Pancreas (tissue), 10 donors: ENCODE results near the gene GRK5. TPM values are rescaled to one million over a fixed set of nuclear protein-coding genes. Genes with fewer than 3 reads are reported as not detected.
"Not testable (repeated sequence)": the region's sequence is repeated elsewhere in the genome, so short reads cannot be mapped to it uniquely, and the experiment has no call there.

ENCODE experiments used
- ATAC-seq, 4 donors: fragments of 200-7000 bp; cut with Tn5 transposase; one replicate each; pipeline versions ENCODE4 v1.8.0 to v1.9.1; 2020; ENCODE audit warnings: mild to moderate bottlenecking in 4 of 4, moderate library complexity in 4 of 4
- DNase-seq, 6 donors: peaks; one replicate each; pipeline ENCODE4 v3.0.0-alpha.2; 2020
- FAIRE-seq: peaks from 2 replicates; lab custom pipeline; 2012; peaks lifted over from hg19 to GRCh38; lab: Jason Lieb, UNC
- H3K27ac ChIP-seq, 4 donors: fragments of 200-600 bp; sonication (generic); 1 replicate in 3 of 4; 2 replicates in 1 of 4; pipeline versions ENCODE4 v1.5.0 to v1.8.0; 2020
- H3K27me3 ChIP-seq, 4 donors: fragments of 200-600 bp; one replicate each; pipeline ENCODE4 v1.8.0; 2021
- H3K36me3 ChIP-seq, 3 donors: fragments of 200-600 bp; sonication (generic) in 1 of 3; one replicate each; pipeline versions ENCODE4 v1.5.0 to v1.8.0; 2020 to 2021
- H3K4me1 ChIP-seq, 3 donors: fragments of 200-600 bp; one replicate each; pipeline ENCODE4 v1.8.0; 2021
- H3K4me3 ChIP-seq, 4 donors: fragments of 200-600 bp; sonication (generic) in 2 of 4; one replicate each; pipeline versions ENCODE4 v1.5.0 to v1.8.0; 2020 to 2021
- H3K9me3 ChIP-seq, 4 donors: fragments of 200-600 bp; one replicate each; pipeline ENCODE4 v1.8.0; 2021
- CTCF ChIP-seq, 4 donors: fragments of 200-600 bp; sonication (generic) in 3 of 4; IDR thresholded peaks; one replicate each; pipeline versions ENCODE4 v1.5.0 to v1.8.0; 2021; ENCODE audit warnings: antibody characterized with exemption in 4 of 4
- WGBS, 2 donors: extraction: QIAGEN DNeasy Blood & Tissue Kit; methylation state at CpG; one replicate each; pipeline ENCODE4 v1.1.7; 2013; 5-methylcytosine and 5-hydroxymethylcytosine counted together
- intact Hi-C, 3 donors: fragments of 100-400 bp; cut with DNase I; formaldehyde crosslinking; loops; one replicate each; pipeline versions ENCODE4 v1.11.1 to v1.14.2; 2022
- polyA plus RNA-seq, 2 donors: library from polyadenylated mRNA; stranded (reverse); fragments of 200-250 nt; gene quantifications; one replicate each; pipeline ENCODE4 v1.2.3, GENCODE V29; 2013
- total RNA-seq, 6 donors: library from RNA; stranded (reverse); fragmentation: NEBNext Ultra II Directional in 4 of 6; extraction: Animal tissue kit (Norgen Biotek cat#: 25700) in 4 of 6; gene quantifications; one replicate each; pipeline versions ENCODE4 v1.2.1 to v1.2.4, GENCODE V29; 2021 to 2023
- donor health status: healthy with polysubstance abuse.
- donor health status: DM: no; HTN: no; CAD: no; lungs with moderate emphysema.
- donor health status: DM: no; HTN: no; CAD: no.
- donor health status: control.
- donor health status: control.
- donor health status: Bipolar disorder and iron deficiency.
- donor health status: DM: yes; HTN: yes; CAD: no.
- donor health status: DM: no; HTN: no; CAD: no.
- donor health status: DM: no; HTN: no; CAD: no.
- donor health status: DM: yes; HTN: yes; CAD: no.

Gene GRK5
- total and polyA plus RNA-seq, 8 donors, result 1.4 to 6.0 (median 2.5) TPM

GRCh38 chr10:119461380-119461779, 254.0 kb downstream of the GRK5 start:
- no peak for TF ChIP-seq CTCF (IDR thresholded peaks at IDR 0.05)
- no peaks in the 10 kb centered on the region for H3K36me3 ChIP-seq
- no peaks in the 10 kb centered on the region for H3K4me1 ChIP-seq
- H3K27ac ChIP-seq, result no peak overlapping the region
- H3K4me3 ChIP-seq, result no peak overlapping the region
- DNase-seq (no peak), FAIRE-seq (no peak), ATAC-seq (peak in 1 of 4 donors; percentile 27)
- no peaks in the 10 kb centered on the region for H3K27me3 ChIP-seq
- 95 to 97% methylated on average over 3 of the region's 3 CpGs for WGBS, 2 donors
- intact Hi-C loops, result no loop called here
- no peaks in the 10 kb centered on the region for H3K9me3 ChIP-seq

- H3K27me3 ChIP-seq, result no peaks in the 10 kb centered on the region
- WGBS, 2 donors, result 80 to 84% methylated on average over 2 of the region's 2 CpGs
- H3K36me3 ChIP-seq, result no peaks in the 10 kb centered on the region
- DNase-seq, result no peak
- no peaks in the 10 kb centered on the region for H3K4me1 ChIP-seq
- H3K9me3 ChIP-seq, result no peaks in the 10 kb centered on the region
- H3K27ac ChIP-seq, result no peak overlapping the region
- H3K4me3 ChIP-seq, result no peak overlapping the region
- intact Hi-C loops, result no loop called here
- no peak for FAIRE-seq
- TF ChIP-seq CTCF (IDR thresholded peaks at IDR 0.05), result no peak
- no peak for ATAC-seq
These were observed 254.6 kb downstream of the GRK5 start for GRCh38 chr10:119461923-119462322.

GRCh38 chr10:119462773-119463172, 255.4 kb downstream of the GRK5 start:
- no peak for TF ChIP-seq CTCF (IDR thresholded peaks at IDR 0.05)
- Histone ChIP-seq H3K9me3 (no peaks in the 10 kb centered on the region), H3K27me3 (no peaks in the 10 kb centered on the region), H3K4me1 (no peaks in the 10 kb centered on the region), H3K27ac (no peak overlapping the region), H3K36me3 (no peaks in the 10 kb centered on the region), H3K4me3 (no peak overlapping the region)
- DNase-seq, result no peak
- ATAC-seq, result no peak
- WGBS, 2 donors, result 87 to 93% methylated on average over 4 of the region's 4 CpGs
- no peak for FAIRE-seq
- intact Hi-C loops, result no loop called here

GRCh38 chr10:119463195-119463594, 255.8 kb downstream of the GRK5 start:
- ATAC-seq, H3K4me1 ChIP-seq, H3K9me3 ChIP-seq, DNase-seq, H3K27me3 ChIP-seq, H3K27ac ChIP-seq, H3K36me3 ChIP-seq, intact Hi-C loops, FAIRE-seq, H3K4me3 ChIP-seq: not testable (repeated sequence)
- 81 to 85% methylated on average over 2 of the region's 2 CpGs for WGBS, 2 donors

- intact Hi-C loops, result no loop called here
- WGBS, 2 donors, result 71 to 84% methylated on average over 4 of the region's 4 CpGs
These were observed 257.7 kb downstream of the GRK5 start for GRCh38 chr10:119465085-119465484.

More at GRCh38 chr10:119465085-119465484, 257.7 kb downstream of the GRK5 start:
- no peaks in the 10 kb centered on the region for H3K27me3 ChIP-seq
- DNase-seq (no peak), ATAC-seq (no peak), FAIRE-seq (no peak)
- TF ChIP-seq CTCF (IDR thresholded peaks at IDR 0.05), result no peak
- H3K9me3 ChIP-seq, result no peaks in the 10 kb centered on the region
- H3K4me1 ChIP-seq, result no peaks in the 10 kb centered on the region
- no peak overlapping the region for H3K27ac ChIP-seq
- no peaks in the 10 kb centered on the region for H3K36me3 ChIP-seq
- H3K4me3 ChIP-seq, result no peak overlapping the region
